Measurements from ENCODE around the gene PDE4D. TPM values are rescaled to one million over a fixed set of nuclear protein-coding genes. Genes with fewer than 3 reads are reported as not detected.

PDE4D gene
- total RNA-seq, 1 donor from 2014 or later = 50.0 TPM

GRCh38 chr5:59198365-59198764 lies 695.2 kb downstream of the PDE4D start:
- Mint-ChIP-seq H3K36me3 (peaks cover 9% of the 10 kb centered on the region), H3K4me1 (ENCODE audit: unreplicated experiment) (no peaks in the 10 kb centered on the region), H3K9me3 (peaks cover under 1% of the 10 kb centered on the region), H3K4me3 (no peak overlapping the region), H3K27me3 (no peaks in the 10 kb centered on the region), H3K27ac (no peak overlapping the region)
- DNase-seq (ENCODE audit: extremely low spot score, unreplicated experiment) = no peak
- no peak for TF ChIP-seq CTCF (conservative IDR thresholded peaks at IDR 0.05)

DNA sequence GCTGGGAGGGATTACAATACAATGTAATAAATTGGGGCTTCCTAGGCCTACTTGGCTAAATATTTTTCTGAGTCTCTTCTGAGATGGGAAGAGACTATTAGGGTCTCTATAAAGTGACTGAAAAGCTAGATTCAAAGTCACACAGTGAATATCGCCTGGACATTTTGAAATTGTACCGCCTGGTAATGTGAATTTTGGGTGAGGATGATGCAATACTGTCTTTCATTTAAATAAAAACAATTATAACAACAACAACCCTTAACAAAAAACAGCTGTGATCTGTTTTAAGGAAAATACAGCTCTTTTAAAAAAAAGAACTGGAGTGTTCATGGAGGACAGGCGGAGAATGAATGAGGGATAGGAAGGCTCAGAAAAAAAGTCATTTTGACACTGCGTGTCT lies 695.6 kb downstream of the PDE4D start:
- no peak overlapping the region for H3K4me3 Mint-ChIP-seq
- no peaks in the 10 kb centered on the region for H3K9me3 Mint-ChIP-seq

GRCh38 chr5:59193616-59194319 lies 699.8 kb downstream of the PDE4D start:
- H3K9me3 Mint-ChIP-seq = no peaks in the 10 kb centered on the region
- H3K4me3 Mint-ChIP-seq = no peak overlapping the region
- H3K36me3 Mint-ChIP-seq = peaks cover 8% of the 10 kb centered on the region
- TF ChIP-seq CTCF (conservative IDR thresholded peaks at IDR 0.05) = no peak
- peaks cover 5% of the 10 kb centered on the region for H3K4me1 Mint-ChIP-seq (ENCODE audit: unreplicated experiment)
- H3K27ac Mint-ChIP-seq = no peak overlapping the region
- no peaks in the 10 kb centered on the region for H3K27me3 Mint-ChIP-seq
- no peak for DNase-seq (ENCODE audit: extremely low spot score, unreplicated experiment)

More for the DNA sequence above, 695.6 kb downstream of the PDE4D start:
- DNase-seq (ENCODE audit: extremely low spot score, unreplicated experiment) = no peak
- Mint-ChIP-seq H3K27me3 (no peaks in the 10 kb centered on the region), H3K36me3 (peaks cover 9% of the 10 kb centered on the region), H3K27ac (no peak overlapping the region), H3K4me1 (ENCODE audit: unreplicated experiment) (no peaks in the 10 kb centered on the region)
- TF ChIP-seq CTCF (conservative IDR thresholded peaks at IDR 0.05) = no peak

DNA sequence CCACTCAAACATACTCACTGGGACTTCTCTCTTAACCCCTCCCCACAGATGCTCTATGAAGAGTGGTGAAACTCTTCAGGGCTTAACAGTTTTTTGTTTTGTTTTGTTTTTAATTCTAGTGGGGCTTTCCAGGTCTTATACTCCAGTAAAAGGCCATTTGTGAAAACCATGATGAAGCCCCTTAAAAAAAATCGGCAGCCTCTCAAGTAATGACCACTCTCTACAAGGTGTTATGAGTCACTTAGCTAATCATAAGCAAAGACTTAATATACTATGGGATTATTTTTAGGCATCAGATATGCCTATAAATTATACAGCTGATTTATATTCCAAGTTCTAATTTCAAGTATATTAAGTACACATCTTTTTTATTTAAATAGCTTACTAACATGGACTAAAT lies 702.8 kb downstream of the PDE4D start:
- H3K9me3 Mint-ChIP-seq = no peaks in the 10 kb centered on the region
- no peak overlapping the region for H3K4me3 Mint-ChIP-seq
- H3K36me3 Mint-ChIP-seq = peaks cover 8% of the 10 kb centered on the region
- peaks cover 20% of the 10 kb centered on the region for H3K4me1 Mint-ChIP-seq (ENCODE audit: unreplicated experiment)
- H3K27ac Mint-ChIP-seq = no peak overlapping the region
- TF ChIP-seq CTCF (conservative IDR thresholded peaks at IDR 0.05) = no peak
- DNase-seq (ENCODE audit: extremely low spot score, unreplicated experiment) = no peak
- no peaks in the 10 kb centered on the region for H3K27me3 Mint-ChIP-seq

- peaks cover 8% of the 10 kb centered on the region for H3K36me3 Mint-ChIP-seq
- no peak for DNase-seq (ENCODE audit: extremely low spot score, unreplicated experiment)
- no peaks in the 10 kb centered on the region for H3K27me3 Mint-ChIP-seq
- no peaks in the 10 kb centered on the region for H3K9me3 Mint-ChIP-seq
- H3K4me3 Mint-ChIP-seq = no peak overlapping the region
- H3K27ac Mint-ChIP-seq = no peak overlapping the region
- H3K4me1 Mint-ChIP-seq (ENCODE audit: unreplicated experiment) = peaks cover 20% of the 10 kb centered on the region
- no peak for TF ChIP-seq CTCF (conservative IDR thresholded peaks at IDR 0.05)
Measured at GRCh38 chr5:59189472-59190244, 703.9 kb downstream of the PDE4D start.

Data from type B pancreatic cell (in vitro differentiated cells).